Activated gamma-delta T cell treated with Interleukin-2 at 50 U/mL for 16 hours (primary cell): ENCODE measurements around the gene TRIM62.
"Not testable (repeated sequence)": the region's sequence is repeated elsewhere in the genome, so short reads cannot be mapped to it uniquely, and the experiment has no call there.

ENCODE experiments used
- DNase-seq: peaks from one replicate; pipeline ENCODE4 v3.0.0-alpha.2; 2020

TRIM62 gene

GRCh38 chr1:33131191-33131590 is 50.7 kb downstream of the TRIM62 start:
- no peak for DNase-seq

- DNase-seq: no peak
Observed at GRCh38 chr1:33130297-33130696, 51.5 kb downstream of the TRIM62 start.

- no peak for DNase-seq
Observed at GRCh38 chr1:33128781-33129180, 53.1 kb downstream of the TRIM62 start.

GRCh38 chr1:33127001-33127823 is 54.6 kb downstream of the TRIM62 start:
- peak; percentile 99 for DNase-seq

- no peak for DNase-seq
Observed at GRCh38 chr1:33126411-33127000, 55.3 kb downstream of the TRIM62 start.

- not testable (repeated sequence) for DNase-seq
Observed at GRCh38 chr1:33124647-33125046, 57.2 kb downstream of the TRIM62 start.

- DNase-seq: no peak
Observed at GRCh38 chr1:33123266-33123665, 58.6 kb downstream of the TRIM62 start.

- DNase-seq: no peak
Observed at GRCh38 chr1:33122483-33123178, 59.2 kb downstream of the TRIM62 start.

- DNase-seq: no peak
Observed at GRCh38 chr1:33121728-33122127, 60.1 kb downstream of the TRIM62 start.

GRCh38 chr1:33120436-33121231 is 61.2 kb downstream of the TRIM62 start:
- no peak for DNase-seq

GRCh38 chr1:33119532-33120217 is 62.2 kb downstream of the TRIM62 start:
- no peak for DNase-seq

- DNase-seq: no peak
Observed at GRCh38 chr1:33119050-33119449, 62.8 kb downstream of the TRIM62 start.

GRCh38 chr1:33118274-33118673 is 63.6 kb downstream of the TRIM62 start:
- no peak for DNase-seq

GRCh38 chr1:33117440-33118085 is 64.3 kb downstream of the TRIM62 start:
- no peak for DNase-seq

- no peak for DNase-seq
Observed at GRCh38 chr1:33111965-33112364, 69.9 kb downstream of the TRIM62 start.

GRCh38 chr1:33110477-33110876 is 71.4 kb downstream of the TRIM62 start:
- no peak for DNase-seq

GRCh38 chr1:33100119-33100415 is 81.8 kb downstream of the TRIM62 start:
- DNase-seq: not testable (repeated sequence)

GRCh38 chr1:33099290-33100118 is 82.3 kb downstream of the TRIM62 start:
- peak; percentile 72 for DNase-seq

GRCh38 chr1:33098371-33098770 is 83.5 kb downstream of the TRIM62 start:
- DNase-seq: no peak

GRCh38 chr1:33097762-33098161 is 84.1 kb downstream of the TRIM62 start:
- no peak for DNase-seq

GRCh38 chr1:33097137-33097611 is 84.7 kb downstream of the TRIM62 start:
- DNase-seq: no peak
